LHCN-M2 (cell line): Measurements from ENCODE around the gene C1orf35. TPM values are rescaled to one million over a fixed set of nuclear protein-coding genes. Genes with fewer than 3 reads are reported as not detected.

Source experiments
- DNase-seq: peaks from one replicate; pipeline ENCODE4 v3.0.0-alpha.2; 2012; ENCODE audit warnings: low read depth
- total RNA-seq: library from RNA; depleted of rRNA; stranded (reverse); fragments of >200 nt; gene quantifications from 2 replicates; pipeline ENCODE4 v1.2.3, GENCODE V29; 2014

C1orf35 gene
- total RNA-seq, 1 experiment from 2014 or later, result 16.3 TPM

DNA sequence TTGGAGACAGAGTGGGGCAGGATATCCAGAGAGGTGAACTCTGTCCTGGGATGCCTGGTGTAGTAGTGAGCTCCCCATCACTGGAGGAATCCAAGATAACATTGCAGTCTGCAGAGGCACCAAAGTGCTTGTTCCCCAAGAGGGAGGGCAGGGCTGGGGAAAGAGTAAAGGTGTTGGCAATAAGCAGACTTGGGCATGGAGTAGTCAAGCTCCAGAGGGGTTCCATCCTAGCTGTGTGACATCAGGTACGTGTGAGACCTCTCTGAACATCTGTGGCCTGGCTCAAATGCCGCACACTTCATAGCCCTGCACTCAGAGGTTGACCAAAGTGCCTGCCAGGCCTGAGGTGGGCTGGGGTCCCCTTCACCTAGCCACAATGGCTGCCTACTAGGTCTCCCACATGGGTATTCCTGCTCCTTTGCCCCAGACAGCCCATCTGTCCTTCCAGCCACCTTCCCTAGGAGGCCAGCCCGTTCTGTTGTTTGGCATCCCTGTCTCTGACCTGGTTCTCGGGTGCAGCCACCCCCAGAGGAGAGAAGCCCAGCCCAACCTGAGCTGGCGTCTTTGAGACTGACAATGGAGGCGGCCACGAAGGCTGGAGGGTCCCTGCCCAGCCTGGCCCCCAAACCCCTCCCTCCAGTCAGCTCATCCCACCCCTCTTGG lies 23.4 kb downstream of the C1orf35 start:
- DNase-seq, result no peak

DNA sequence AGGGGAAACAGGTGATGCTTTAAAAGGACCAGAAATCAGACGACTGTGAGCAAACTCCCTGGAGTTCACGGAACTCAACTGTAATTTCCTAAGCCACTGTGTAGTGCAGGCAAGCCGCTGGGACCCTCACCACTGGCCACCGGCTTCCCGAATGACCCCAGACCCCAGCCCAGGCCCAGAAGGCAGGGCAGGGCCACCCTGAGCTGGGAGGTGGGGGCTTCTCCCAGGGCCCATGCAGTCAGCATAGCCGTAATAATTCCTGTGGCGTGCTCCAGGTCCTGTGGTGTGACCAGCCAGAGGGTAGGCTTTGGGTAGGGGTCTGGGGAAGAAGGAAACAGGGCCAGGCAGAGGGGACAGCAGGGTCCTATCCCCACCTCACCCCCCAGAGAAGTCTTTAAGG lies 24.1 kb downstream of the C1orf35 start:
- no peak for DNase-seq

DNA sequence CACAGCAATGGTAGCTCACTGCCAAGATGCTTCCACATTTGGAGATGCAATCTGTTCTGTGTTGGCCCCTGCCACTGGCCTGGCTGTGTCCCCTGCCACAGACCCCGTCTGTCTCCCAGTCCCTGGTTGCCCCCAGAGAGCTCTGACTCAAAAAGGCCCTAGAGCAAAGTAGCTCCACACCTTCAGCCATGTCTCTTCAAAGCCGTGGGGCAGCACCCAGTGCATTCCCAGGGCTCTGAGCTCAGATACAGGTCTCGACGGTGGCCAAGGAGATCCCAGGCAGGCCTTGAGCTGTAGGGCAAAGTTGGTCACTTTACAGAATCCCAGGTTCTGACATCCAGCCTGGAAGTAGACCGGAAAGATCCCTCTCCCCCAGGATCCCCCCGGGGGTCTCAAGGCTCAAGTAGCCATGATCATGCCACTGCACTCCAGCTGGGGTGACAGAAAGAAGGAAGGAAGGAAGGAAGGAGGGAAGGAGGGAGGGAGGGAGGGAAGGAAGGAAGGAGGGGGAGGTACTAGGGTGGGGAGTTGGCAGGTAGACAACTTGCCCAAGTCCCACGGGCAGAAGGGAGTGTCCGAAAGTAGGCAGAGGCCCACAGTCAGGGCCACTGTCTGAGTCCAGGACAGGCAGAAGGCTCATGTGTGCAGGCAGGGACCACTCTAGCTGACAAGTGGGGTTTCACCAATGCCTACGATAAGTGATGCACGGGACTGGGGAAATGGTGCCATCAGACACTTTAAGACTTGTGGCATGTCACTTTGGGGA lies 25.4 kb downstream of the C1orf35 start:
- DNase-seq, result no peak

DNA sequence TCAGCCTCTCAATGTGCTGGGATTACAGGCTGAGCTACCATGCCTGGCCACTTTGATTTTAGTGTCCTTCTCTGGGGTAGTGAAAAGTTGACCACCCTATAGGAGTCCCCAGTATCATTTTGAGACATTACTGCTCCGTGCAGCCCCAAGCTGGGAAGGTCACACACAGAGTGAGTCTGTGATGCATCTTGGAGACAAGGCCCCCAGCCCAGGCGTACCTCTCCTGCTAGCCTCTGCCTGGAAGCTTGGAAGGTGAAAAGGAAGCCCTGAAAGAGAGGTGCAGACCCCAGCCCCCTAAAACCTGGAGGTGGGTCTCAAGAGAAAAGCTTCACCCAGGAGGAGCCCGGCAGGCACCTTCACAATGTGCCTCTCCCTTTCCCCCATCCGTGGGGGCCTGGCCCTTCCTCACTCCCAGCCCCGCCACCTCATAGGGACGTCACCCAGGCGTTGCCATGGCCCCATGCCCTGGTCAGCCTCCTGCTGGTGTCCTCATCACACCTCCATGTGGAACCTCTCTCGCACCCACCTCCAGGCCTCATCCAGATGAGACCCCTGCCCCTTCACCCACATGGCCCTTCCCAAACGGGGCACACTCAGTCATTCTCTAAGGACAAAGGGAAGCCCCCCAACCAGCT lies 26.2 kb downstream of the C1orf35 start:
- DNase-seq, result no peak

DNA sequence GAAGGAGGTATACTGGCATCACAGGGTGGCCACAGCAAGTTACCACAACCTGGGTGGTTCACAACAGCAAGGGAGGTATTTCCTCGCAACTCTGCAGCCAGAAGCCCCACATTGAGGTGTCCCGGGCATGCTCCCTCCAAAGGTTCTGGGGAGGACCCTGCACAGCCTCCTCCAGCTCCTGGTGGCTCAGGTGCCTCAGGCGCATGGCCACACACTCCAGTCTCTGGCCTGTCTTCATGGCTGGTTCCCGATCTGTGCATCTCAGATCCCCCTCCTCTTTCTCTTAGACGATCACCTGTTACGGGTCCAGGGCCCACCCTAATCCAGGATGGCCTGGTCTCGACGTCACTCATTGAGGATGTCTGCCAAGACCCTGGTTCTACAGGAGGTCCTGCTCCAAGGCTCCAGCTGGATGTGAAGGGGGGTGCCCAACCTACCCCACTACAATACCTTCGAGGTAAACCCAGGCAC lies 27.3 kb downstream of the C1orf35 start:
- DNase-seq, result no peak

DNA sequence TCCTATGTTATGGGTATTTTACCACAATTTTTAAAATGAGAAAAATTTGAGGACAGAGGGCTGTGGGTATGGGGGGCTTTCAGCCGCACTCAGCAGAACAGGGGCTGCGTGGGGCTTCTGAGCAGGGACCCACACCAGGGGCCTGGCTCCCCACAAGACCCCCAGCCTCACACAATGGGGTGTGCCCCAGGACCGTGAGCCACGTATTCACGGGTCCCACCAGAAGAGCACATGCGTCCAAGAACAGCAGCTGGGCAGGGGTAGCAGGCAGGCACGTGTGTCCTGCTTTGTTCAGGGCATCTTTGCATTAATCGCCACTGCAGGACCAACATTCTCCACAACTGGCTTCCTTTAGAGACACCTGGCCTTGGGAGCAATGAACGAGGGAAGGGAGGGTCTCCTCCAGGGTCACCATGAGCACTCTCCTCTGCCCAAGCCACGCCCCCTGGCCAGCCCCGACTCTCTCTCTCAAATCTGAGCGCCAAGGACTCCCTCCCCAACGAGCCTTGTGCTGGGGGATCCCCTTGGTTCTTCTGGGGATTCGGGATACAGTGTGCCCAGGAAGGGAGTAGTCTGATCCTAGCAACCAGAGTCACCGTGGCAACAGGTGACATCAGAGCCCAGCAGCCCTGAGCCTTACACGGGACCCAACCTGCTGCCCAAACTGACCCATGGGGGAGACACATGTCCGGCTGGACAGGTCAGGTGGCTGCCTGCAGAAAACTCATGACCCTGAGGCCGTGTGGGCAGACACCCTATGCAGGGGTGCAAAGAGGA lies 28.0 kb downstream of the C1orf35 start:
- no peak for DNase-seq

DNA sequence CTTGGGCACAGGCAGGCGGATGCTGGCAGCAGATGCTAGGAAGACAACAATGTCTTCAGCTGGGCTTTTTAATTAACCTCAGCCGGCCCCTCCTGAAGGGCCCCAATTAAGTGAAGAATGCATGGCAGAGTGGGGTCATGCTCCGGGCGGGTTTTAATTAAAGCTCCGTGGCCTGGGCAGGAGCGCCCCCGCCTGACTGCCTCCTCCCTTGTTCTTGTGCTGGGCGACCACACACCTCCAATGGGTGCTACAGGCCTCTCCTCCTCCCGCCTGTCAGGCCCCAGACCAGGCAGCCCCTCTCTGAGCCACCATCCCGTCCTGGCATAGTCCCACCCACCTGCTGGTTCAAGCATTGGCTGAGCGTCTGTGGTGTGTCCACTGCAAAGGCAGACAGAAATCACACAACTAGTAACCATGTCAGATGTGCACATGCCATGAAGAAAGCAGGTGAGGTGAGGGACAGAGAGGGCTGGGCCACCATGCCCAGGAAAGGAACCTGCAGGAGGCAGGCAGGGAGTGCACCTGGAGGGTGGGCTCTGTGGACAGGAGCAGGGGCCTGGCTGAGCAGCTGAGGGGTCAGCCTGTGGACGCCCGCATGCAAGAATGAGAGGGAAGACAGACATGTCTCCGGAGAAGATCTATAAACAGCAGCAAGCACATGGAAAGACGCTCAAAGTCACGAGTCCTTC lies 29.1 kb downstream of the C1orf35 start:
- no peak for DNase-seq

DNA sequence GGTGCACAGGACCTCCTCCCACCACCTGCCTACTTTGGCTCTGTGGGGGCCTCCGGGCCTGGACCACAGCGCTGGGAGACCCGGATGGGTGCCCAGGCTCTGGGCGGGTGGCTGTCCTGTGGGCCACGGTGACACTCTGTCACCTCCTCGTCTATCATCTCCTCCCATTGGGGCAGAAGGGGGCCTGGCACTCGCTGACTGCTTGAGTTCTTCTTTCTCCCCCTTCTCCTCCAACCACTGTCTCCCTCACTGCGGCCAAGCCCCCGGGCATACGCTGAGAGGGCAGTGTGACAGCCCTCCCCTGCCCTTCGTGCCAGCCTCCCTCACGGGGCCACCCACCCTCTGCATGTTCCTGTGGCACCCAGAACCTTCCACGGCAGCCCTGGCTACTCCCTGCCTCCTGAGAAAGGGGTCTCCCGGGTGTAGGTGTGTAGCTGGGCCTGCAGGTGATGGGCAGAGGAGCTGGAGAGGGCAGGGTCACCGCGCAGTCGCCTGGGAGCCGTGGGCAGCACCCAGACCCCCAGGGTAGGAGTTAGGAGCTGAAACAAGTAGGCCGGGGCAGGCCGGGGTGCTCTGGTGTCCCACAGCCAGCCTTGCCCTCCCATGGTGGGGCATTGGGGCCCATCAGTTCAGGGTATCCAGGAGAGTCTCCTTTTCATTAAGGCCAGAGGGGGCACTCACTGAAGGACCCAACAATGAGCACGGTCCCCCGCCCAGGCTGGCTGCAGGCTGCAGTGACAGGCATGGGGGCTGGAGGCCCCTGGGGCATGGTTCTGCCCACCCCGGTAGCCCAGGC lies 29.9 kb downstream of the C1orf35 start:
- no peak for DNase-seq

DNA sequence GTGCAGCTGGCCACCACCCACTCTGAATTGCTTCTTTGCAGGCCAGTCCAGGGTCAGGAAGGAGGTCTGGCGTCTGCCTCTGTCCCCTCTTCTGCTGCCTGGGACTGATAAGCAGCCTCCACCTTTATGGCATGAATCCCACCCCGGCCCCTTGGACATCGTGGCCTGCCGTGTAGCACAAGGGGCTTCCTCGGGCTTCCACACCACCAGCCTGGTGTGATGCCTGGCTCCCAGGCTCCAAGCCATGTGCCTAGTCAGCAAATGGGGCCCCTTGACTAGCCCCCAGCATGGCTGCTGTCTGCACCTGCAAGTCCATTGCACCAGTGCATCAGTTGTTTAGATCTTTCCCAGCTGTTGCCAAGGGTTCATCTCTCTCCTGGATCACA lies 30.5 kb downstream of the C1orf35 start:
- no peak for DNase-seq

DNA sequence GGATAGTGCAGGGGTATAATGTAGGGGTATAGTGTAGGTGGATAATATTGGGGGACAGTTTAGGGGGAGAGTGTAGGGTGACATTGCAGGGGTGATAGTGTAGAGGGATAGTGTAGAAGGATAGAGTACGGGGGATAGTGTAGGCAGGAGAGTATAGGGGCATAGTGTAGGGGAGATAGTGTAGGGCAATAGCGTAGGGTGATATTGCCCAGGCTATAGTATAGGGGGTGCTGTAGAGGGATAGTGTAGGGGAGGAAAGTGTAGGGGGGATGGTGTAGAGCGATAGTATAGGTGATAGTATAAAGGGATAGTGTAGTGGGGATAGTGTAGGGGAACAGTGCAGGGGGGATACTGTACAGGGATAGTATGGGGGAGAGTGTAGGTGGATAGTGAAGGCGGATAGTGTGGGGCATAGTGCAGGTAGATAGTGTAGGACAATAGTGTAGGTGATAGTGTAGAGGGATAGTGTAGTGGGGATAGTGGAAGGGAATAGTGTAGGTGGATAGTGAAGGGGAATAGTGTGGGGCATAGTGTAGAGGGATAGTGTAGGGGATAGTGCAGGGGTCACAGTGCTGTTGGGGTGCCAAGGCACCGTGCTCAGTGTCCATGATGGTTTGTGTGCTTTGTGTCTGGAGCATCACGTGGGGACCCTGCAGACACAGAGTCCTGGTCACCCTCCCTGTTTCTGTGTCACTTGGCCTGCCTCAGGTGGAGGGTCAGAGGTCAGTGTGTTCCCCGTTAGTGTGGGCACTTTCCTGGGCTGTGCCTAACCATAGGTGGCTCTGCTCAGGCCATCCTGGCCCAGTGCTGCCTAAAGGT lies 31.1 kb downstream of the C1orf35 start:
- DNase-seq, result no peak

DNA sequence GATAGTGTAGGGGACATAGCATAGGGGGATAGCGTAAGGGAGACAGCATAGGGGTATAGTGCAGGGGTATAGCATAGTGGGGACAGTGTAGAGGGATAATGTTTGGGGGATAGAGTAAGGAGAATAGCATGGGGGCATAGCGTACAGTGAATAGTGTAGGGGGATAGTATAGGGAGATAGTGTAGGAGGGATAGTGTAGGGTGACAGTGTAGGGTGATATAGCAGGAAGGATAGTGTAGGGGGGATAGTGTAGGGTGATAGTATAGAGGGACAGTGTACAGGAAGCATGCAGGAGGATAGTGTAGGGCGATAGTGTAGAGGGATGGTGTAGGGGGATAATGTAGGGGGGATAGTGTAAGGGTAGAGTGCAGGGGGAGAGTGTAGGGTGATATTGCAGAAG lies 32.3 kb downstream of the C1orf35 start:
- no peak for DNase-seq

DNA sequence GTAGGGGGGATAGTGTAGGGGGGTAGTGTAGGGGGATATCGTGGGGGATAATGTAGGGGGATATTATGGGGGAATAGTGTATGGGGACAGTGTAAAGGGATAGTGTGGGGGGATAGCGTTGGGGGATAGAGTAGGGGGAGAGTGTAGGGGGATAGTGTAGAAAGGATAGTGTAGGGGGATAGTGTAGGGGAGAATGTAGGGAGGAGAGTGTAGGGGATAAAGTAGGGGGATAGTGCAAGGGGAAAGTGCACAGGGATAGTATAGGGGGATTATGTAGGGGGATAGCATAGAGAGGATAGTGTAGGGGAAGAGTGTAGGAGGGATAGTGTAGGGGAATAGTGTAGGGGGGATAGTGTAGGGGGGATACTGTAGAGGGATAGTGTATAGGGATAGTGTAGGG lies 33.0 kb downstream of the C1orf35 start:
- no peak for DNase-seq

DNA sequence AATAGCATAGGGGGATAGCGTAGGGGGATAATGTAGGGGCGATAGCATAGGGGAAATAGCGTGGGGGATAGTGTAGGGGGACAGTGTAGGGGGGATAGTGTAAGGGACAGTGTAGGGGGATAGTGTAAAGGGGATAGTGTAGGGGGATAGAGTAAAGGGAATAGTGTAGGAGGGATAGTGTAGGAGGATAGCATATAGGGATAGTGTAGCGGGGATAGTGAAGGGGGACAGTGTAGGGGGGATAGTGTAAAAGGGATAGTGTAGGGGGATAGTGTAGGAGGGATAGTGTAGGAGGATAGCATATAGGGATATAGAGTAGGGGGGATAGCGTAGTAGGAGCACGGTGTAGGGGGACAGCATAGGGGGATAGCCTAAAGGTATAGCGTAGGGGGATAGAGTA lies 34.8 kb downstream of the C1orf35 start:
- no peak for DNase-seq

DNA sequence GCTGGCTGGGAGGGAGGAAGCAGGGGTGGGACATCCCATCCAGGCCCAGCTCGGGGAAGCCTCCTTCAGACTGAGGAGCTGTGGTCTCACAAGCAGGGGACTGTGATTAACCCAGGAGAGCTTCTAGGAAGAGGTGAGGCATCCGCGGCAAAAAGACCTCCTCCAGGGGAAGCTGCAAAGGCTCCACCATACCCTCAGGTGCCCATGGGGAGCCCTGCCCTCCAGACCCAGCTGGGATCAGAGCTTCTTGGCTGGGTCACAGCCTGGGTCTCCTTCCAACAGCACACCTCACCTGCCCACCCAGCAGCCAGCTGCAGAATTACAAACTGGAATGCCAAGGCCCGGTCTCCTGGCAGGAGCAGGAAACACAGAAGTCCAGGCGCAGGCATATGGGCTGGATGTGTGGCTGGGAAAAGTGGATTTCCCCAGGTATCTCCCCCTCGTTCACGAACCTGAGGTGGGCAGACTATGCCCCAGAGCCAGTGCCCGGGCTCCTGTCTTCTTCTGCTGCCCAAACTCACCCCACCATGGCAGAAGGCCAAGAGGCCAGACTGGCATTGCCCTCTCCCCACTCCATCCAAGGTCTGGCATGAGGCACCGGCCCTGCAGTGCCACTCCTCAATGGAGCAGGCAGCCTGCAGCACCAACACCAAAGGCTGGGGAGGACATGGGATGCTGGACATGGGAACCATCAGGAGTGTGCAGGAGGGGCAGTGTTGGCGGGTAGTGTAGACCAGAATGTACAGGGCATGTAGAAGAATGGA lies 36.1 kb downstream of the C1orf35 start:
- no peak for DNase-seq

DNA sequence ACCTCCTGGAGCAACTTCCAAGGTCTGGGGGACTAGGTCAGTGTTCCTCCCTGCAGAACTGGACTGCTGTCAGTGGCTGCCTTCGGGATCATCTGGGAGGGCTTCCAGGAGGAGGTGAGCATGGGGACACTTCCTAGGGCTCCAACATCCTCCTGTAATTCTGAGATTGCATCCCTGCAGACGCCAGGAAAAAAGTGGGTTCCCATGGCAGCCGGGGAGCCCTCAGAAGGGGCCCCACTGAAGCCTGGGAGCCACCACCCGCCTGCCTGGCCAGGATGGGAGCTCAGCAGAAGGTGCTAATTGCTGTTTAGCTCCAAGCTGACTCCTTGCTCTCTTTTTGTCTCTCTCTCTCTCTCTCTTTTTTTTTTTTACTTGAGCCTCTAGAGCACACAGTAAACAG lies 36.7 kb downstream of the C1orf35 start:
- no peak for DNase-seq

DNA sequence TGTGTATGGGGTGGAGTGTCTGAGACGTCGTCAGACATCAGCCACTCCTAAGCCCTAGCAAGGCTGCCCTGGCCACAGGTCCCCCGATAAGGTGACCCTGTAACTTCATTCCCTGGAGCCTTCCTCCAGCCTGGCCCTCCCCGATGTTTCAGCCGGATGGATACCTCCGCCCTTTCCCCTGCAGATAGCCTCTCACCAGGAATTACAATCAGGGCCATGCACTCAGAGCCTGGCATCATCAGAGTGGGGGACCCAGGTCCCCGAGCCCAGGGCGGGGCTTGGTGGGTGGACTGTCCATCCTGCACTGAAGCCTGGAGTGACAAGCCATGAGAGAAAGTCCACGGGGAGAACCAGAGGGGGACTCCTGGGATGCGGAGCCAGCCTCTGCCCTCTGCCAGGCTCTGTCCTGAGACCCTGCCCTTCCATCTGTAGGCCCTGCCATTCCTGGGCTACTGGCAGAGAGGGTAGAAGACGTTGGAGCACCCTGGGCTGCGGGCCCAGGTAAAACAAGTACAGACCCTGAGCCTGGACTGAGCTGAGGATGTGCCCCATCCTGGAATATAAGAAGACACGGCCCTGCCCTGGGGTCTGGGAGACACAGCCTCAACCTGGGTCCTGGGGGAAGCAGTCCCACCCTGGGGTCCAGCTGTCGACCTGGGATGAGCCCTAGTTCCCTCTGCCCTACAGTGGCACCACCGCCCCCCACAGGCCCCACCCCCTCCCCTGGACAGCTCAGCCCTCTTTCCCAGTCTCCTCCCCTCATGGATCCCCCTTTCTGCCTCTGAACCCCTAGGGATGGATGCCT lies 37.4 kb downstream of the C1orf35 start:
- no peak for DNase-seq

DNA sequence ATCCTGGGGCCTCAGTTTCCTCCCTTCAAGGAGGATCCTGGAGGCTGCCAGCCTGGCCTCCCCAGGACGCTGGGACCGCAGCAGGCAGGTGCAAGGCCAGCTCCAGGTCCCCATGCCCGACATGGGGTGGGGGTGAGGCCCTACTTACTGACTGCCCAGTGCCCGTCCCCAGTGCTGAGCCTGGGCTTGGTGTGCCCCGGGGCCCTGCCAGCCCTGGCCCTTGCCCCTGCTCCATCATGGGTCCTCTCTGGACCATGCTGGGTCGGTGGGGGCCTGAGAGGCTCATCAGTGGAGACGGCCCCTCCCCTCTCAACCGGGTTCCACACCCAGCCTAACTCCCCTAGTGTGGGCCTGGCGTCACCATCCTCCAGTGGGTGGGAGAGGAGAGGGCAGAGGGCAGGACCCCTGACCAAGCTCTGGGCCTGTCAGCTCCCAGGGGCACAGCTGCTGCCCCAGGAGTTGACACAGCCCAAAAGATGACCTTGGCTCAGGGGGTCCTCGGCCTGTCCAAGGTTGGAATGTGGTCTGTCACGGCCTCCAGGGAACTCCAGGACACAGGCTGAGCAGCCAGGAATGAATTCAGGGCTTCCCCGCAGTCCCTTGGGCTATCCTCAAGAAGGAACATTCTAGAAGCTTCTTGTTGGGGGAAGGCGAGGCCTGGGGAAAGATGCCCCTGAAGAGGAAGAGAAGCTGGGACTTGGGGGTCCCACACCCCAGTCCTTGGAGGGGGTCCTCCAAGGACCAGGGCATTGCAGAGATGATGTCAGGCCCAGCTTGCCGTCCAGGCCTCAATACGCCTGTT lies 38.2 kb downstream of the C1orf35 start:
- no peak for DNase-seq
